Type B pancreatic cell (in vitro differentiated cells): ENCODE results near the gene SPC24. TPM values are rescaled to one million over a fixed set of nuclear protein-coding genes. Genes with fewer than 3 reads are reported as not detected.
A peak's percentile ranks its signal among the peaks of the same experiment; 100 is the strongest.
"Not testable (repeated sequence)": the region's sequence is repeated elsewhere in the genome, so short reads cannot be mapped to it uniquely, and the experiment has no call there.

Source experiments
- DNase-seq: peaks from one replicate; pipeline ENCODE4 v3.0.0; 2021; ENCODE audit warnings: mixed read lengths; ENCODE audit not compliant: unreplicated experiment; ENCODE audit errors: extremely low spot score
- H3K27ac Mint-ChIP-seq: 2 replicates; pipeline ENCODE4 v1.8.0; 2021; ENCODE audit warnings: mild to moderate bottlenecking, mixed read lengths
- H3K27me3 Mint-ChIP-seq: 2 replicates; pipeline ENCODE4 v1.8.0; 2021; ENCODE audit warnings: mixed read lengths
- H3K36me3 Mint-ChIP-seq: 2 replicates; pipeline ENCODE4 v1.8.0; 2021; ENCODE audit warnings: mixed read lengths
- H3K4me1 Mint-ChIP-seq: one replicate; pipeline ENCODE4 v1.8.0; 2021; ENCODE audit warnings: mixed read lengths; ENCODE audit not compliant: unreplicated experiment
- H3K4me3 Mint-ChIP-seq: 2 replicates; pipeline ENCODE4 v1.8.0; 2021; ENCODE audit warnings: mild to moderate bottlenecking, mixed read lengths
- H3K9me3 Mint-ChIP-seq: 2 replicates; pipeline ENCODE4 v1.8.0; 2021; ENCODE audit warnings: mixed read lengths
- CTCF ChIP-seq: fragments of 200-600 bp; sonication (generic); conservative IDR thresholded peaks from 2 replicates; pipeline ENCODE4 v1.5.0; 2021; ENCODE audit warnings: antibody characterized with exemption, mild to moderate bottlenecking
- total RNA-seq: library from RNA; stranded (reverse); gene quantifications from 2 replicates; pipeline ENCODE4 v1.2.1, GENCODE V29; 2021; ENCODE audit warnings: low replicate concordance

The SPC24 gene
- total RNA-seq, 1 donor from 2014 or later, result 43.2 TPM

GRCh38 chr19:11111771-11112144 is 43.8 kb downstream of the SPC24 start:
- no peak overlapping the region for H3K4me3 Mint-ChIP-seq
- no peaks in the 10 kb centered on the region for H3K4me1 Mint-ChIP-seq
- no peaks in the 10 kb centered on the region for H3K27me3 Mint-ChIP-seq
- H3K27ac Mint-ChIP-seq, result no peak overlapping the region
- DNase-seq, result no peak
- no peaks in the 10 kb centered on the region for H3K9me3 Mint-ChIP-seq
- peaks cover 11% of the 10 kb centered on the region for H3K36me3 Mint-ChIP-seq
- no peak for TF ChIP-seq CTCF

GRCh38 chr19:11111117-11111770 is 44.3 kb downstream of the SPC24 start:
- Mint-ChIP-seq H3K4me3 (no peak overlapping the region), H3K27me3 (no peaks in the 10 kb centered on the region), H3K9me3 (no peaks in the 10 kb centered on the region), H3K27ac (no peak overlapping the region), H3K4me1 (no peaks in the 10 kb centered on the region), H3K36me3 (peaks cover 9% of the 10 kb centered on the region)
- TF ChIP-seq CTCF, result no peak
- no peak for DNase-seq

- Mint-ChIP-seq H3K4me3 (no peak overlapping the region), H3K4me1 (no peaks in the 10 kb centered on the region), H3K27me3 (no peaks in the 10 kb centered on the region), H3K36me3 (peaks cover 14% of the 10 kb centered on the region), H3K27ac (no peak overlapping the region), H3K9me3 (no peaks in the 10 kb centered on the region)
- DNase-seq, result no peak
- no peak for TF ChIP-seq CTCF
Measured at GRCh38 chr19:11108746-11109145, 46.8 kb downstream of the SPC24 start.

GRCh38 chr19:11106477-11106876 is 49.1 kb downstream of the SPC24 start:
- H3K4me3 Mint-ChIP-seq, result no peak overlapping the region
- no peaks in the 10 kb centered on the region for H3K27me3 Mint-ChIP-seq
- H3K9me3 Mint-ChIP-seq, result no peaks in the 10 kb centered on the region
- no peaks in the 10 kb centered on the region for H3K4me1 Mint-ChIP-seq
- no peak for DNase-seq
- H3K27ac Mint-ChIP-seq, result no peak overlapping the region
- peaks cover 12% of the 10 kb centered on the region for H3K36me3 Mint-ChIP-seq
- TF ChIP-seq CTCF, result no peak

GRCh38 chr19:11105014-11105636 is 50.5 kb downstream of the SPC24 start:
- Mint-ChIP-seq H3K36me3 (peaks cover 16% of the 10 kb centered on the region), H3K4me3 (no peak overlapping the region), H3K4me1 (no peaks in the 10 kb centered on the region), H3K27ac (no peak overlapping the region), H3K9me3 (no peaks in the 10 kb centered on the region), H3K27me3 (no peaks in the 10 kb centered on the region)
- DNase-seq, result no peak
- TF ChIP-seq CTCF, result no peak

GRCh38 chr19:11103667-11104066 is 51.9 kb downstream of the SPC24 start:
- H3K36me3 Mint-ChIP-seq, result peaks cover 21% of the 10 kb centered on the region
- not testable (repeated sequence) for H3K27me3 Mint-ChIP-seq, H3K4me1 Mint-ChIP-seq, DNase-seq, H3K9me3 Mint-ChIP-seq, H3K4me3 Mint-ChIP-seq
- H3K27ac Mint-ChIP-seq, result peak overlapping the region; percentile 18
